Measurements from ENCODE around the gene CROCC2.
A peak's percentile ranks its signal among the peaks of the same experiment; 100 is the strongest.

CROCC2 gene

GRCh38 chr2:240925191-240925567, 19.0 kb downstream of the CROCC2 start:
- DNase-seq, result peak; percentile 9

GRCh38 chr2:240925568-240926515, 19.7 kb downstream of the CROCC2 start:
- DNase-seq, result peak; percentile 9

- DNase-seq, result no peak
Observed at GRCh38 chr2:240926516-240927389, 20.6 kb downstream of the CROCC2 start.

GRCh38 chr2:240927390-240927781, 21.2 kb downstream of the CROCC2 start:
- DNase-seq, result no peak

GRCh38 chr2:240928476-240929363, 22.6 kb downstream of the CROCC2 start:
- no peak for DNase-seq

GRCh38 chr2:240929364-240930095, 23.4 kb downstream of the CROCC2 start:
- DNase-seq, result no peak

GRCh38 chr2:240930096-240930630, 24.0 kb downstream of the CROCC2 start:
- no peak for DNase-seq

- no peak for DNase-seq
Observed at GRCh38 chr2:240930631-240931318, 24.6 kb downstream of the CROCC2 start.

GRCh38 chr2:240931319-240931949, 25.3 kb downstream of the CROCC2 start:
- DNase-seq, result no peak

- no peak for DNase-seq
Observed at GRCh38 chr2:240932001-240932723, 26.0 kb downstream of the CROCC2 start.

GRCh38 chr2:240932724-240933047, 26.6 kb downstream of the CROCC2 start:
- DNase-seq, result no peak

GRCh38 chr2:240933048-240933965, 27.2 kb downstream of the CROCC2 start:
- DNase-seq, result no peak

GRCh38 chr2:240933966-240934700, 28.0 kb downstream of the CROCC2 start:
- no peak for DNase-seq

- DNase-seq, result no peak
Observed at GRCh38 chr2:240934701-240935102, 28.6 kb downstream of the CROCC2 start.

GRCh38 chr2:240935103-240935876, 29.2 kb downstream of the CROCC2 start:
- no peak for DNase-seq

- no peak for DNase-seq
Observed at GRCh38 chr2:240936106-240936505, 30.0 kb downstream of the CROCC2 start.

GRCh38 chr2:240946046-240946445, 39.9 kb downstream of the CROCC2 start:
- no peak for DNase-seq

Measured in activated naive CD4-positive, alpha-beta T cell treated with anti-CD3 and anti-CD28 coated beads, Interleukin-2, amount 50 U/mL, for 16 hours (primary cell).